A549 (cell line): ENCODE data around the gene ASMTL. TPM values are rescaled to one million over a fixed set of nuclear protein-coding genes. Genes with fewer than 3 reads are reported as not detected.

Experiments used
- ATAC-seq, 2 experiments: fragments of 200-7000 bp in 1 of 2; fragments of >200 bp in 1 of 2; cut with Nextera tagmentation in 1 of 2; cut with Tn5 transposase in 1 of 2; 3 replicates each; pipeline versions ENCODE4 v1.8.0 to v1.9.1; 2018 to 2020; ENCODE audit warnings: mild to moderate bottlenecking in 1 of 2, moderate library complexity in 1 of 2
- CTCF ChIA-PET: fragments of 300-600 bp; sonication (Branson Sonifier 250); formaldehyde crosslinking; extraction: SDS; loops from one replicate; lab custom pipeline; 2021; ENCODE audit warnings: antibody characterized with exemption, inconsistent platforms; lab: Yijun Ruan, JAX
- POLR2A ChIA-PET: fragments of 350-600 bp; formaldehyde crosslinking; extraction: SDS; loops from one replicate; lab custom pipeline; 2021; ENCODE audit warnings: antibody characterized with exemption, inconsistent platforms; lab: Yijun Ruan, JAX
- DNase-seq, 2 experiments: peaks; one replicate each; pipeline versions ENCODE4 v3.0.0 to v3.0.0-alpha.2; 2011 to 2016; ENCODE audit warnings: low read depth in 1 of 2, low spot score in 1 of 2
- FAIRE-seq: peaks from 2 replicates; lab custom pipeline; 2011; peaks lifted over from hg19 to GRCh38; lab: Jason Lieb, UNC
- H3K27ac ChIP-seq, 2 experiments: fragments of >200 bp; sonication (Bioruptor Twin); formaldehyde crosslinking; 3 replicates each; pipeline ENCODE4 v1.5.1; 2016 to 2017
- H3K4me1 ChIP-seq: fragments of >200 bp; sonication (Bioruptor Twin); formaldehyde crosslinking; 3 replicates; pipeline ENCODE4 v1.6.1; 2016
- H3K4me2 ChIP-seq: fragments of >200 bp; sonication (Bioruptor Twin); formaldehyde crosslinking; 3 replicates; pipeline ENCODE4 v1.6.1; 2016
- H3K4me3 ChIP-seq: fragments of >200 bp; sonication (Bioruptor Twin); formaldehyde crosslinking; 3 replicates; pipeline ENCODE4 v1.5.1; 2016
- H3K9me3 ChIP-seq: fragments of >200 bp; sonication (Bioruptor Twin); formaldehyde crosslinking; 3 replicates; pipeline ENCODE4 v1.6.1; 2016
- CBX8 ChIP-seq: fragments of 200-600 bp; sonication (generic); IDR thresholded peaks from 2 replicates; pipeline ENCODE4 v1.6.1; 2016
- EHMT2 ChIP-seq: fragments of 200-600 bp; sonication (generic); IDR thresholded peaks from 2 replicates; pipeline ENCODE4 v1.6.1; 2016; ENCODE audit warnings: antibody characterized with exemption, low read depth, mild to moderate bottlenecking, moderate library complexity
- FOXS1 ChIP-seq: fragments of 250-450 bp; sonication (Bioruptor Pico); IDR thresholded peaks from 2 replicates; pipeline ENCODE4 v1.5.0; 2020; ENCODE audit warnings: mild to moderate bottlenecking, moderate library complexity
- GATA3 ChIP-seq: IDR thresholded peaks from 2 replicates; pipeline ENCODE4 v1.6.1; 2012; ENCODE audit warnings: borderline replicate concordance
- HEYL ChIP-seq: fragments of 250-450 bp; sonication (Bioruptor Pico); IDR thresholded peaks from 2 replicates; pipeline ENCODE4 v1.8.0; 2021; ENCODE audit warnings: mild to moderate bottlenecking, moderate library complexity
- HOXB5 ChIP-seq: fragments of 250-450 bp; sonication (Bioruptor Pico); IDR thresholded peaks from 2 replicates; pipeline ENCODE4 v1.5.0; 2020; ENCODE audit warnings: mild to moderate bottlenecking, moderate library complexity
- JUN ChIP-seq, 2 experiments: fragments of >200 bp; sonication (Bioruptor Twin); formaldehyde crosslinking; IDR thresholded peaks; 2 replicates in 1 of 2; 3 replicates in 1 of 2; pipeline ENCODE4 v1.6.1; 2016 to 2017
- KDM1A ChIP-seq: fragments of 200-600 bp; sonication (generic); IDR thresholded peaks from 2 replicates; pipeline ENCODE4 v1.6.1; 2016; ENCODE audit warnings: low read depth, mild to moderate bottlenecking
- KDM5A ChIP-seq: fragments of 200-600 bp; sonication (generic); IDR thresholded peaks from 2 replicates; pipeline ENCODE4 v1.6.1; 2016; ENCODE audit warnings: antibody characterized with exemption, mild to moderate bottlenecking
- NR3C1 ChIP-seq: fragments of >200 bp; sonication (Bioruptor Twin); formaldehyde crosslinking; IDR thresholded peaks from 3 replicates; pipeline ENCODE4 v1.6.1; 2017
- RARB ChIP-seq: fragments of 250-450 bp; sonication (Bioruptor Pico); IDR thresholded peaks from 2 replicates; pipeline ENCODE4 v1.8.0; 2021; ENCODE audit warnings: mild to moderate bottlenecking, moderate library complexity
- RCOR1 ChIP-seq: fragments of 150-350 bp; IDR thresholded peaks from 2 replicates; pipeline ENCODE4 v1.6.1; 2014; ENCODE audit warnings: antibody characterized with exemption, low read length, low read depth
- RNF2 ChIP-seq: fragments of 200-600 bp; sonication (generic); IDR thresholded peaks from 2 replicates; pipeline ENCODE4 v1.6.1; 2016; ENCODE audit warnings: low read depth, mild to moderate bottlenecking, antibody characterized with exemption, moderate library complexity, borderline replicate concordance
- SMC3 ChIP-seq: fragments of >200 bp; sonication (Bioruptor Twin); formaldehyde crosslinking; IDR thresholded peaks from 3 replicates; pipeline ENCODE4 v1.6.1; 2018; ENCODE audit warnings: inconsistent platforms
- TP53 ChIP-seq: fragments of 250-450 bp; sonication (Bioruptor Pico); IDR thresholded peaks from 2 replicates; pipeline ENCODE4 v1.5.0; 2021; ENCODE audit warnings: mild to moderate bottlenecking, moderate library complexity
- ZC3H11A ChIP-seq: fragments of 450-650 bp; IDR thresholded peaks from 2 replicates; pipeline ENCODE4 v1.6.1; 2014; ENCODE audit warnings: antibody characterized with exemption, mild to moderate bottlenecking
- ZNF302 ChIP-seq: fragments of 250-450 bp; sonication (Bioruptor Pico); IDR thresholded peaks from 2 replicates; pipeline ENCODE4 v1.9.0; 2021; ENCODE audit warnings: inconsistent platforms, mild to moderate bottlenecking, moderate library complexity
- WGBS: methylation state at CpG from one replicate; pipeline ENCODE4 v1.1.6; 2017; ENCODE audit errors: missing lambda C conversion rate; 5-methylcytosine and 5-hydroxymethylcytosine counted together
- polyA plus RNA-seq, 4 experiments: library from polyadenylated mRNA; depleted of rRNA in 3 of 4; stranded (reverse); fragments of >200 nt; fragmentation: RNase III in 1 of 4; extraction: RNeasy Plus Mini Kit Qiagen cat#74134 plus additional on column Dnase treatment in 1 of 4; gene quantifications; 2 replicates in 3 of 4; 3 replicates in 1 of 4; pipeline ENCODE4 v1.2.3, GENCODE V29; 2011 to 2017
- TF ChIP-seq, protein P1 (sequence below): fragments of >200 bp; sonication (Bioruptor Twin); formaldehyde crosslinking; IDR thresholded peaks from 3 replicates; pipeline ENCODE4 v1.6.1; 2016
- TF ChIP-seq, protein P2 (sequence below): fragments of 200-600 bp; sonication (generic); IDR thresholded peaks from 2 replicates; pipeline ENCODE4 v1.6.1; 2016; ENCODE audit warnings: antibody characterized with exemption, mild to moderate bottlenecking, moderate library complexity
- TF ChIP-seq, protein P3 (sequence below): fragments of 250-450 bp; sonication (Bioruptor Pico); IDR thresholded peaks from 2 replicates; pipeline ENCODE4 v1.5.0; 2021; ENCODE audit warnings: mild to moderate bottlenecking, moderate library complexity, borderline replicate concordance
- TF ChIP-seq, protein P4 (sequence below): IDR thresholded peaks from 2 replicates; pipeline ENCODE4 v1.6.1; 2012; ENCODE audit warnings: low read depth, borderline replicate concordance

ASMTL gene
- polyA plus RNA-seq, 2 of the 4 experiments (the other 2 are of a cell fraction), result 12.3 to 15.4 TPM

DNA sequence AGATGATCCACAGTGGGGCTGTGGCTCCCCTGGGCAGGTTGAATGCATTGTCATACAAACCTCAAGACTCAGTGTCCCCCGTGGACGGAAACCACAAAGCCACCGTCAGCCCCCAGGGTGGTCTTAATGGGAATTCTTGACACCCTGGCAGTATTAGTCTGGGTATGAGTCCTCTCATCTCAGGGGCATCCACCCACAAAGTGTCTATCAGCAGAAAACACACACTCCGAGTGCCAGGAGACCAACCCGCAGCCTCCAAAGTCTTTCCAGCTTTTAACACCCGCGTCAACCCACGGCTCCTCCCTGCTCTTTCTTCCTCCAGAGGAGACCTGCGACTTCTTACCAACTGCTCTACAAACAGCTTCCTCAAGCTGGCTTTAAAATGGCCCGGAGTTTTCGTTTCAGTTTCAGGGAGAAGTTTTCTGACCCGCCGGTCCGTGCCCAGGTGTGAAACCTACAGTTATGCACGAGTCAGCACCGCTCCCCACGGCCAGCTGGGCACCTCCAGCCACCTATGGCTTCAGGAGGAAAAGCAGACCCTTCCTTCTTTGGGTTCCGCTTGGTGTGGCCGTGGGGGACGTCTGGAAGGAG lies 14.4 kb upstream of the ASMTL start (continued):
- no peak for TF ChIP-seq ZC3H11A
- TF ChIP-seq SMC3, result no peak

DNA sequence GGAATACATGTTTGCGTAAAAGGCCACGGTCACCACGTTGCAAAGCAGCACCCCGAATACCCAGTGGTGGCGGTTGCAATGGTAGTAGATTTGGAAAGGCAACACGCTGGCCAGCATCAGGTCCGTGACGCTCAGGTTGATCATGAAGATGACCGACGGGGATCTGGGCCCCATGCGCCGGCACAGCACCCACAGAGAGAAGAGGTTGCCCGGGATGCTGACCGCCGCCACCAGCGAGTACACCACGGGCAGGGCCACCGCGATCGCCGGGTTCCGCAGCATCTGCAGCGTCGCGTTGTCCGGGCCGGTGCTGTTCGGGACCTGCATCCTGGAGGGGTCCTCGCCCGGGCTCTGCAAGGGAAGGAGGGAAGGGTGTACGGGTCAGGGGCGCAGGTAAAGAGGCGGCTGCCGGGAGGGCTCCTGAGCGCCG lies 13.5 kb upstream of the ASMTL start:
- no peak for DNase-seq
- Histone ChIP-seq H3K9me3 (no peaks in the 10 kb centered on the region), H3K27ac (no peak overlapping the region), H3K4me3 (no peak overlapping the region), H3K4me2 (no peak overlapping the region), H3K4me1 (peaks cover 15% of the 10 kb centered on the region)
- TF ChIP-seq ZNF302 (CRISPR knock-in tag) (no peak), GATA3 (no peak), KDM1A (no peak), RARB (CRISPR knock-in tag) (no peak)
- TF ChIP-seq, protein P1, sequence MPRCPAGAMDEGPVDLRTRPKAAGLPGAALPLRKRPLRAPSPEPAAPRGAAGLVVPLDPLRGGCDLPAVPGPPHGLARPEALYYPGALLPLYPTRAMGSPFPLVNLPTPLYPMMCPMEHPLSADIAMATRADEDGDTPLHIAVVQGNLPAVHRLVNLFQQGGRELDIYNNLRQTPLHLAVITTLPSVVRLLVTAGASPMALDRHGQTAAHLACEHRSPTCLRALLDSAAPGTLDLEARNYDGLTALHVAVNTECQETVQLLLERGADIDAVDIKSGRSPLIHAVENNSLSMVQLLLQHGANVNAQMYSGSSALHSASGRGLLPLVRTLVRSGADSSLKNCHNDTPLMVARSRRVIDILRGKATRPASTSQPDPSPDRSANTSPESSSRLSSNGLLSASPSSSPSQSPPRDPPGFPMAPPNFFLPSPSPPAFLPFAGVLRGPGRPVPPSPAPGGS, result no peak
- ChIA-PET POLR2A (no interaction called here), CTCF (no interaction called here)
- ATAC-seq, result no peak
- 87% methylated on average over 36 of the region's 36 CpGs for WGBS
- FAIRE-seq, result no peak

DNA sequence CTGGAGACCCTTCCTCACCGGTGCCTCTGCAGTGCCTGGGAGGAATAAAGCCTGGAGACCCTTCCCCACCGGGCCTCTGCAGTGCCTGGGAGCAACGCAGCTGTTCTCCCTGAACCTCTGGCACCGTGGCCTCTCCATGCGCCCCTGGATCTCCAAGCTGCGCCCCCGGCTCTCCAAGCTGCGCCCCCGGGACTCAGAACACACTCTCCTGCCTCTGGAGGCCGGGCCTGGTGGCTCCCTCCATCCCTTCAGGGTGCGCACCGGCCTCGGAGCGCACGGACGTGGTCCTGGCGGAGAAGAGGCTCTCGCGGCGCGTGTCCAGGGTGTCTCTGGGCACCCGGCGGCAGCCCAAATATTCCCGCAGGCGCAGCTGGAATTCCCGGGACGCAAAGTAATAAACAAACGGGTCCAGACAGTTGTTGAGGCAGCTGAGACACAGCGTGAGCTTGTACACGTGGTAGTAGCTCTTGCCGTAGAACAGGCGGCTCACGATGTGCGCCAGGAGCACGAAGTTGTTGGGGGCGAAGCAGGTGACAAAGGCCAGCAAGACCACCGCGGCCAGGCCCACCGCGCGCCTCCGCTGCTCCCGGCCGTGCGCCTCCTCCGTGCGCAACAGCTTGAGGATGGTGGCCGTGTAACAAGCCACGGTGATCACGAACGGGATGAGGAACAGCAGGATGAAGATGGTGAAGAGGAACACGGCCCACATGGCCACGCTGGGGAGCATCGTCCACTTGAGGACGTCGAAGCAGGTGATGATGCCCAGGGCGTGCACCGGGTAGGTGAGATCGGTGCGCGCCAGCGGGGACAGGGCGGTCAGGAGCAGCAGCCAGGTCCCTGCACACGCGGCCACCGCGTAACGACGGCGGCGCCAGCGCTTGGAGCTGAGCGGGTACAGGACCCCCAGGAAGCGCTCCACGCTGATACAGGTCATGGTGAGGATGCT lies 12.8 kb upstream of the ASMTL start:
- peaks cover 15% of the 10 kb centered on the region for H3K4me1 ChIP-seq
- DNase-seq (no peak), FAIRE-seq (no peak), ATAC-seq (no peak)
- CTCF ChIA-PET, result no interaction called here
- WGBS, result 75% methylated on average over 68 of the region's 75 CpGs
- no peak for TF ChIP-seq NR3C1
- no peak for TF ChIP-seq TP53 (CRISPR knock-in tag)
- no peak for TF ChIP-seq RCOR1
- no peak for TF ChIP-seq HOXB5 (CRISPR knock-in tag)
- no peak for TF ChIP-seq FOXS1 (CRISPR knock-in tag)
- TF ChIP-seq ZNF302 (CRISPR knock-in tag), result no peak
- TF ChIP-seq JUN (IDR thresholded peaks at IDR 0.05), result no peak
- TF ChIP-seq HEYL (CRISPR knock-in tag), result no peak
- TF ChIP-seq, protein P2, sequence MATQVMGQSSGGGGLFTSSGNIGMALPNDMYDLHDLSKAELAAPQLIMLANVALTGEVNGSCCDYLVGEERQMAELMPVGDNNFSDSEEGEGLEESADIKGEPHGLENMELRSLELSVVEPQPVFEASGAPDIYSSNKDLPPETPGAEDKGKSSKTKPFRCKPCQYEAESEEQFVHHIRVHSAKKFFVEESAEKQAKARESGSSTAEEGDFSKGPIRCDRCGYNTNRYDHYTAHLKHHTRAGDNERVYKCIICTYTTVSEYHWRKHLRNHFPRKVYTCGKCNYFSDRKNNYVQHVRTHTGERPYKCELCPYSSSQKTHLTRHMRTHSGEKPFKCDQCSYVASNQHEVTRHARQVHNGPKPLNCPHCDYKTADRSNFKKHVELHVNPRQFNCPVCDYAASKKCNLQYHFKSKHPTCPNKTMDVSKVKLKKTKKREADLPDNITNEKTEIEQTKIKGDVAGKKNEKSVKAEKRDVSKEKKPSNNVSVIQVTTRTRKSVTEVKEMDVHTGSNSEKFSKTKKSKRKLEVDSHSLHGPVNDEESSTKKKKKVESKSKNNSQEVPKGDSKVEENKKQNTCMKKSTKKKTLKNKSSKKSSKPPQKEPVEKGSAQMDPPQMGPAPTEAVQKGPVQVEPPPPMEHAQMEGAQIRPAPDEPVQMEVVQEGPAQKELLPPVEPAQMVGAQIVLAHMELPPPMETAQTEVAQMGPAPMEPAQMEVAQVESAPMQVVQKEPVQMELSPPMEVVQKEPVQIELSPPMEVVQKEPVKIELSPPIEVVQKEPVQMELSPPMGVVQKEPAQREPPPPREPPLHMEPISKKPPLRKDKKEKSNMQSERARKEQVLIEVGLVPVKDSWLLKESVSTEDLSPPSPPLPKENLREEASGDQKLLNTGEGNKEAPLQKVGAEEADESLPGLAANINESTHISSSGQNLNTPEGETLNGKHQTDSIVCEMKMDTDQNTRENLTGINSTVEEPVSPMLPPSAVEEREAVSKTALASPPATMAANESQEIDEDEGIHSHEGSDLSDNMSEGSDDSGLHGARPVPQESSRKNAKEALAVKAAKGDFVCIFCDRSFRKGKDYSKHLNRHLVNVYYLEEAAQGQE, result no peak
- TF ChIP-seq, protein P3, sequence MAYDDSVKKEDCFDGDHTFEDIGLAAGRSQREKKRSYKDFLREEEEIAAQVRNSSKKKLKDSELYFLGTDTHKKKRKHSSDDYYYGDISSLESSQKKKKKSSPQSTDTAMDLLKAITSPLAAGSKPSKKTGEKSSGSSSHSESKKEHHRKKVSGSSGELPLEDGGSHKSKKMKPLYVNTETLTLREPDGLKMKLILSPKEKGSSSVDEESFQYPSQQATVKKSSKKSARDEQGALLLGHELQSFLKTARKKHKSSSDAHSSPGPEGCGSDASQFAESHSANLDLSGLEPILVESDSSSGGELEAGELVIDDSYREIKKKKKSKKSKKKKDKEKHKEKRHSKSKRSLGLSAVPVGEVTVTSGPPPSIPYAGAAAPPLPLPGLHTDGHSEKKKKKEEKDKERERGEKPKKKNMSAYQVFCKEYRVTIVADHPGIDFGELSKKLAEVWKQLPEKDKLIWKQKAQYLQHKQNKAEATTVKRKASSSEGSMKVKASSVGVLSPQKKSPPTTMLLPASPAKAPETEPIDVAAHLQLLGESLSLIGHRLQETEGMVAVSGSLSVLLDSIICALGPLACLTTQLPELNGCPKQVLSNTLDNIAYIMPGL (CRISPR knock-in tag), result no peak
- no peak for TF ChIP-seq CBX8
- TF ChIP-seq KDM5A, result no peak
- TF ChIP-seq EHMT2, result no peak
- TF ChIP-seq RARB (CRISPR knock-in tag), result no peak
- TF ChIP-seq, protein P1, result no peak
- TF ChIP-seq, protein P4, sequence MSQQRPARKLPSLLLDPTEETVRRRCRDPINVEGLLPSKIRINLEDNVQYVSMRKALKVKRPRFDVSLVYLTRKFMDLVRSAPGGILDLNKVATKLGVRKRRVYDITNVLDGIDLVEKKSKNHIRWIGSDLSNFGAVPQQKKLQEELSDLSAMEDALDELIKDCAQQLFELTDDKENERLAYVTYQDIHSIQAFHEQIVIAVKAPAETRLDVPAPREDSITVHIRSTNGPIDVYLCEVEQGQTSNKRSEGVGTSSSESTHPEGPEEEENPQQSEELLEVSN, result no peak
- no peak for TF ChIP-seq ZC3H11A
- TF ChIP-seq RNF2, result no peak
- no peak overlapping the region for H3K4me3 ChIP-seq
- H3K9me3 ChIP-seq, result no peaks in the 10 kb centered on the region
- H3K27ac ChIP-seq, result no peak overlapping the region
- H3K4me2 ChIP-seq, result no peak overlapping the region
- POLR2A ChIA-PET, result no interaction called here
